K562 (cell line): ENCODE results near the gene TMEM33. TPM values are rescaled to one million over a fixed set of nuclear protein-coding genes. Genes with fewer than 3 reads are reported as not detected.

Source experiments
- ARID1B ChIP-seq: fragments of 450-650 bp; IDR thresholded peaks from 2 replicates; pipeline ENCODE4 v1.6.1; 2016; ENCODE audit warnings: antibody characterized with exemption, mild to moderate bottlenecking, inconsistent platforms
- ATF7 ChIP-seq: fragments of 450-650 bp; IDR thresholded peaks from 2 replicates; pipeline ENCODE4 v1.7.1; 2014; ENCODE audit warnings: mild to moderate bottlenecking, moderate library complexity
- CXXC5 ChIP-seq: fragments of 250-450 bp; sonication (Bioruptor Pico); IDR thresholded peaks from 2 replicates; pipeline ENCODE4 v1.8.0; 2022; ENCODE audit warnings: inconsistent platforms, mild to moderate bottlenecking, moderate library complexity
- EP400 ChIP-seq: fragments of 450-650 bp; IDR thresholded peaks from 2 replicates; pipeline ENCODE4 v1.6.1; 2017; ENCODE audit warnings: antibody characterized with exemption, mild to moderate bottlenecking, moderate library complexity
- FOXJ2 ChIP-seq: fragments of 200-800 bp; sonication (Bioruptor generic); IDR thresholded peaks from 2 replicates; pipeline ENCODE4 v1.6.1; 2016; ENCODE audit warnings: missing genetic modification characterization, missing compliant biosample characterization
- HNRNPLL ChIP-seq: fragments of 200-400 bp; formaldehyde crosslinking; IDR thresholded peaks from 2 replicates; pipeline ENCODE4 v1.6.1; 2017; ENCODE audit warnings: low read length, low read depth, mild to moderate bottlenecking; ENCODE audit not compliant: poor library complexity, severe bottlenecking
- L3MBTL2 ChIP-seq: fragments of 450-650 bp; IDR thresholded peaks from 2 replicates; pipeline ENCODE4 v1.6.1; 2016; ENCODE audit warnings: mild to moderate bottlenecking, moderate library complexity
- NBN ChIP-seq: fragments of 450-650 bp; IDR thresholded peaks from 2 replicates; pipeline ENCODE4 v1.6.1; 2016; ENCODE audit warnings: low read depth, mild to moderate bottlenecking
- RBFOX2 ChIP-seq: fragments of 200-400 bp; formaldehyde crosslinking; IDR thresholded peaks from 2 replicates; pipeline ENCODE4 v1.6.1; 2017; ENCODE audit warnings: low read depth, mild to moderate bottlenecking, low read length, moderate library complexity
- RFX1 ChIP-seq: fragments of 450-650 bp; IDR thresholded peaks from 2 replicates; pipeline ENCODE4 v1.6.1; 2016; ENCODE audit warnings: mild to moderate bottlenecking, moderate library complexity
- SMARCA4 ChIP-seq: fragments of 450-650 bp; IDR thresholded peaks from 2 replicates; pipeline ENCODE4 v1.6.1; 2016
- SUPT5H ChIP-seq: fragments of 450-650 bp; IDR thresholded peaks from 2 replicates; pipeline ENCODE4 v1.6.1; 2016
- TRIM28 ChIP-seq: fragments of 450-650 bp; IDR thresholded peaks from 2 replicates; pipeline ENCODE4 v1.6.1; 2017
- ZKSCAN1 ChIP-seq: fragments of 150-350 bp; IDR thresholded peaks from 2 replicates; pipeline ENCODE4 v1.6.1; 2016; ENCODE audit warnings: low read depth, low read length
- ZNF143 ChIP-seq: sonication (generic); formaldehyde crosslinking; IDR thresholded peaks from 2 replicates; pipeline ENCODE4 v1.9.0; 2022; ENCODE audit warnings: mild to moderate bottlenecking, missing genetic modification reagents
- ZNF431 ChIP-seq: sonication (generic); formaldehyde crosslinking; IDR thresholded peaks from 2 replicates; pipeline ENCODE4 v1.8.0; 2022; ENCODE audit warnings: mild to moderate bottlenecking, missing genetic modification reagents
- polyA plus RNA-seq, 8 experiments: library from polyadenylated mRNA; depleted of rRNA in 4 of 8; stranded (reverse) in 5 of 8; unstranded in 3 of 8; fragments of >200 nt; fragmentation: Nextera tagmentation in 2 of 8; fragmentation: Illumina TruSeq in 1 of 8; extraction: Ambion mirVana in 2 of 8; extraction: Trizol in 1 of 8; gene quantifications; 2 replicates each; pipeline versions ENCODE4 v1.2.1 to v1.2.3, GENCODE V29; 2011 to 2014; ENCODE audit warnings: inconsistent platforms in 1 of 8, missing spikeins in 1 of 8
- total RNA-seq, 7 experiments: library from RNA; depleted of rRNA in 6 of 7; stranded (reverse); fragments of >200 nt in 6 of 7; fragmentation: Illumina TruSeq in 2 of 7; extraction: Trizol in 2 of 7; gene quantifications; 2 replicates each; pipeline versions ENCODE4 v1.2.1 to v1.2.3, GENCODE V29; 2011 to 2021; ENCODE audit warnings: low replicate concordance in 1 of 7
- TF ChIP-seq, protein P1 (sequence below), 3 experiments: fragments of 200-800 bp in 1 of 3; sonication (Bioruptor generic) in 1 of 3; sonication (generic) in 1 of 3; formaldehyde crosslinking in 1 of 3; IDR thresholded peaks; 2 replicates each; pipeline versions ENCODE4 v1.6.1 to v1.8.0; 2016 to 2022; ENCODE audit warnings: mild to moderate bottlenecking in 2 of 3, missing compliant biosample characterization in 2 of 3, missing genetic modification characterization in 2 of 3, missing genetic modification reagents in 1 of 3
- TF ChIP-seq, protein P2 (sequence below): fragments of 250-450 bp; sonication (Bioruptor Pico); IDR thresholded peaks from 2 replicates; pipeline ENCODE4 v1.4.0; 2020; ENCODE audit warnings: mild to moderate bottlenecking, moderate library complexity
- TF ChIP-seq, protein P3 (sequence below): fragments of 450-650 bp; conservative IDR thresholded peaks from 2 replicates; pipeline ENCODE4 v1.6.1; 2016; ENCODE audit warnings: missing genetic modification characterization, low read depth, mild to moderate bottlenecking, missing compliant biosample characterization, moderate library complexity
- TF ChIP-seq, protein P4 (sequence below): sonication (generic); formaldehyde crosslinking; IDR thresholded peaks from 2 replicates; pipeline ENCODE4 v1.5.0; 2020; ENCODE audit warnings: missing genetic modification reagents
- TF ChIP-seq, protein P5 (sequence below): fragments of 250-450 bp; sonication (Bioruptor Pico); IDR thresholded peaks from 2 replicates; pipeline ENCODE4 v1.4.0; 2020; ENCODE audit warnings: mild to moderate bottlenecking, moderate library complexity

Gene TMEM33
- total and polyA plus RNA-seq, 9 of the 15 experiments (the other 6 are each of a cell fraction or from before 2014, with no cell fraction given), result 16.8 to 85.9 (median 67.9) TPM

DNA sequence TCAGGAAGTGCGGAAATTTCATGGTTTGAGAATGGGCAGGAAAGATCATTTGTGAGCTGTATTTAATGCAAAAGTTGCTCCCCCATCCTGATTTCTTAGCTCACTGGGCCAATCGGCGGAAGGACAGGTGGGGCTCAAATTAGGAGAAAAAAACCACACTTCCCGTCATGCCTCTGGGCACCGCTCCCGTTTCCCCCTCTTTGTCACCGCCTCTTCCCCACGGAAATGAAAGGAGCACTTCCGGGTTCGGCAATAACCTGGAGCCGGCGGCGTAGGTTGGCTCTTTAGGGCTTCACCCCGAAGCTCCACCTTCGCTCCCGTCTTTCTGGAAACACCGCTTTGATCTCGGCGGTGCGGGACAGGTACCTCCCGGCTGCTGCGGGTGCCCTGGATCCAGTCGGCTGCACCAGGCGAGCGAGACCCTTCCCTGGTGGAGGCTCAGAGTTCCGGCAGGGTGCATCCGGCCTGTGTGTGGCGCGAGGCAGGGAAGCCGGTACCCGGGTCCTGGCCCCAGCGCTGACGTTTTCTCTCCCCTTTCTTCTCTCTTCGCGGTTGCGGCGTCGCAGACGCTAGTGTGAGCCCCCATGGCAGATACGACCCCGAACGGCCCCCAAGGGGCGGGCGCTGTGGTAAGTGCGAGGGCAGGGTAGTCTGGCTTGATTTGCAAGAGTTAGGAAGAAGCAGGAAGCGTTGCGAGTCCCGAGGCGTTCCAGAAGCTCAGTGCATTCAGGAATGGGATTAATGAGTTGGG is at the start of gene TMEM33 (continued):
- TF ChIP-seq, protein P1, sequence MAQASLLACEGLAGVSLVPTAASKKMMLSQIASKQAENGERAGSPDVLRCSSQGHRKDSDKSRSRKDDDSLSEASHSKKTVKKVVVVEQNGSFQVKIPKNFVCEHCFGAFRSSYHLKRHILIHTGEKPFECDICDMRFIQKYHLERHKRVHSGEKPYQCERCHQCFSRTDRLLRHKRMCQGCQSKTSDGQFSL (CRISPR knock-in tag; IDR thresholded peaks at IDR 0.05), result no peak
- TF ChIP-seq, protein P1 (tag; IDR thresholded peaks at IDR 0.05), result no peak
- TF ChIP-seq, protein P2, sequence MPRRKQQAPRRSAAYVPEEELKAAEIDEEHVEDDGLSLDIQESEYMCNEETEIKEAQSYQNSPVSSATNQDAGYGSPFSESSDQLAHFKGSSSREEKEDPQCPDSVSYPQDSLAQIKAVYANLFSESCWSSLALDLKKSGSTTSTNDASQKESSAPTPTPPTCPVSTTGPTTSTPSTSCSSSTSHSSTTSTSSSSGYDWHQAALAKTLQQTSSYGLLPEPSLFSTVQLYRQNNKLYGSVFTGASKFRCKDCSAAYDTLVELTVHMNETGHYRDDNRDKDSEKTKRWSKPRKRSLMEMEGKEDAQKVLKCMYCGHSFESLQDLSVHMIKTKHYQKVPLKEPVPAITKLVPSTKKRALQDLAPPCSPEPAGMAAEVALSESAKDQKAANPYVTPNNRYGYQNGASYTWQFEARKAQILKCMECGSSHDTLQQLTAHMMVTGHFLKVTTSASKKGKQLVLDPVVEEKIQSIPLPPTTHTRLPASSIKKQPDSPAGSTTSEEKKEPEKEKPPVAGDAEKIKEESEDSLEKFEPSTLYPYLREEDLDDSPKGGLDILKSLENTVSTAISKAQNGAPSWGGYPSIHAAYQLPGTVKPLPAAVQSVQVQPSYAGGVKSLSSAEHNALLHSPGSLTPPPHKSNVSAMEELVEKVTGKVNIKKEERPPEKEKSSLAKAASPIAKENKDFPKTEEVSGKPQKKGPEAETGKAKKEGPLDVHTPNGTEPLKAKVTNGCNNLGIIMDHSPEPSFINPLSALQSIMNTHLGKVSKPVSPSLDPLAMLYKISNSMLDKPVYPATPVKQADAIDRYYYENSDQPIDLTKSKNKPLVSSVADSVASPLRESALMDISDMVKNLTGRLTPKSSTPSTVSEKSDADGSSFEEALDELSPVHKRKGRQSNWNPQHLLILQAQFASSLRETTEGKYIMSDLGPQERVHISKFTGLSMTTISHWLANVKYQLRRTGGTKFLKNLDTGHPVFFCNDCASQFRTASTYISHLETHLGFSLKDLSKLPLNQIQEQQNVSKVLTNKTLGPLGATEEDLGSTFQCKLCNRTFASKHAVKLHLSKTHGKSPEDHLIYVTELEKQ (CRISPR knock-in tag), result no peak
- no peak for TF ChIP-seq ZNF431 (CRISPR knock-in tag)
- no peak for TF ChIP-seq SMARCA4
- TF ChIP-seq ZNF143 (CRISPR knock-in tag), result peak; percentile 86
- peak; percentile 89 for TF ChIP-seq SUPT5H
- TF ChIP-seq ZKSCAN1, result no peak
- TF ChIP-seq RFX1, result no peak
- peak; percentile 66 for TF ChIP-seq ATF7
- peak; percentile 26; the same call in 1 of the 2 replicates for TF ChIP-seq FOXJ2 (tag)
- TF ChIP-seq ARID1B, result no peak
- TF ChIP-seq RBFOX2, result peak; percentile 93
- TF ChIP-seq TRIM28, result no peak
- peak; percentile 62 for TF ChIP-seq CXXC5 (CRISPR knock-in tag)
- TF ChIP-seq, protein P3, sequence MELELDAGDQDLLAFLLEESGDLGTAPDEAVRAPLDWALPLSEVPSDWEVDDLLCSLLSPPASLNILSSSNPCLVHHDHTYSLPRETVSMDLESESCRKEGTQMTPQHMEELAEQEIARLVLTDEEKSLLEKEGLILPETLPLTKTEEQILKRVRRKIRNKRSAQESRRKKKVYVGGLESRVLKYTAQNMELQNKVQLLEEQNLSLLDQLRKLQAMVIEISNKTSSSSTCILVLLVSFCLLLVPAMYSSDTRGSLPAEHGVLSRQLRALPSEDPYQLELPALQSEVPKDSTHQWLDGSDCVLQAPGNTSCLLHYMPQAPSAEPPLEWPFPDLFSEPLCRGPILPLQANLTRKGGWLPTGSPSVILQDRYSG (tag), result no peak
- TF ChIP-seq, protein P4, sequence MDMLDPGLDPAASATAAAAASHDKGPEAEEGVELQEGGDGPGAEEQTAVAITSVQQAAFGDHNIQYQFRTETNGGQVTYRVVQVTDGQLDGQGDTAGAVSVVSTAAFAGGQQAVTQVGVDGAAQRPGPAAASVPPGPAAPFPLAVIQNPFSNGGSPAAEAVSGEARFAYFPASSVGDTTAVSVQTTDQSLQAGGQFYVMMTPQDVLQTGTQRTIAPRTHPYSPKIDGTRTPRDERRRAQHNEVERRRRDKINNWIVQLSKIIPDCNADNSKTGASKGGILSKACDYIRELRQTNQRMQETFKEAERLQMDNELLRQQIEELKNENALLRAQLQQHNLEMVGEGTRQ, result 0 out of 2 replicates have a peak, but pooled peaks have one; percentile 14
- TF ChIP-seq, protein P5, sequence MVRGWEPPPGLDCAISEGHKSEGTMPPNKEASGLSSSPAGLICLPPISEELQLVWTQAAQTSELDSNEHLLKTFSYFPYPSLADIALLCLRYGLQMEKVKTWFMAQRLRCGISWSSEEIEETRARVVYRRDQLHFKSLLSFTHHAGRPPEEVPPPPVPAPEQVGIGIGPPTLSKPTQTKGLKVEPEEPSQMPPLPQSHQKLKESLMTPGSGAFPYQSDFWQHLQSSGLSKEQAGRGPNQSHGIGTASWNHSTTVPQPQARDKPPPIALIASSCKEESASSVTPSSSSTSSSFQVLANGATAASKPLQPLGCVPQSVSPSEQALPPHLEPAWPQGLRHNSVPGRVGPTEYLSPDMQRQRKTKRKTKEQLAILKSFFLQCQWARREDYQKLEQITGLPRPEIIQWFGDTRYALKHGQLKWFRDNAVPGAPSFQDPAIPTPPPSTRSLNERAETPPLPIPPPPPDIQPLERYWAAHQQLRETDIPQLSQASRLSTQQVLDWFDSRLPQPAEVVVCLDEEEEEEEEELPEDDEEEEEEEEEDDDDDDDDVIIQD, result no peak
- 0 out of 2 replicates have a peak, but pooled peaks have one; percentile 18 for TF ChIP-seq NBN
- peak; percentile 82 for TF ChIP-seq EP400
- TF ChIP-seq HNRNPLL, result peak; percentile 42
- TF ChIP-seq L3MBTL2, result peak; percentile 45
